Measurements from ENCODE around the gene NAA10.

NAA10 gene

DNA sequence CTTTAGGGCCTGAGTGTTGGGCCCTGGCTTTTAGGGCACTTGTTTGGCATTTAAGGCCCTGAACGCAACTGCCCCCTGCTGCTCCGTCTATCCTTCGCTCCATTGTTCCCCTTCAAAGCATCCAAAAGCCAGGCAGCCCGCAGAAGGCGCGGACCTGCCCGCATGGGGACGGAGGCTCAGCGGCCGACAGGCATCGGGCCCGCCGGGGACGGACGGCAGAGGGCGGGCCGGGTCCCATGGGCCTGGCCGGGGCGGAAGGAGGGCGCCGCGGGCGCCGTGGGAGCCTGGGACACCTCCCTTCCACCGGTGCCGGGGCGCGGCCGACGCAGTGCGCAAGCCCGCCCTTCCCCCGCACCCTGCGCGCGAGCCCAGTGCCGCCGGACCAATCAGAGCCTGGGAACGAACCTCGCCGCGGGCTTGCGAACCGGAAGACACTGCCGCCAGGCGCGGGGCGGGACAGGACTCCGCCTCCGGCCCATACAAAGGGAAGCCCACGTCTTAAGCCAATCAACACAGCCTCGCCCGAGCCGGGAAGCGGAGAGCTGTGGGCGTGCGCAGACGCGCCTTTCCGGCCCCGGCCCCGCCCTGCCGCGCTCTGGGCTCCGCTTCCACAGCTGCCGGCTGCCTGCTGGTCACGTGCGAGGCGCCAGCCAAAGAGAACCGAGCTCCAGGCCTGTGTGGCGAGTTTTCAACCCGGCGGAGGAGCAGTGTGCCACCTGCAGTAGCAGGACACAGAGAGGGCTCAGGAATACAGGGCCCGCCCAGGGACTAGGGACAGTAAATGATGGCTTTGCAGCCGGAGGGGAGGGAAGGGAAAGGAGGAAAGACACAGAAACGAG, 6.7 kb downstream of the NAA10 start:
- peak; percentile 96 to 99 for DNase-seq

DNA sequence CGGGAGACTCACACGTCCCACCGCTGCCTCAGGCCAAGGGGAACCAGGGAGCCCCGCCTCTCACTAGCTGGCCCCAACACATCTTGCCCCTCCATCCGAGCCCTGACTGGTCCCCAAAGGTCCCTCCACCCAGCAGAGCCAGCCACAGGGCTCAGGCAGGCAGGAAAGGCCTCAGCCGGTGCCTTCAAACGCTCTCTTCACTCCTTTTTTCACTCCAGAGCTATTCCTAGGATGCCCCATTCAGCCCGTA, 7.2 kb downstream of the NAA10 start:
- no peak for DNase-seq

DNA sequence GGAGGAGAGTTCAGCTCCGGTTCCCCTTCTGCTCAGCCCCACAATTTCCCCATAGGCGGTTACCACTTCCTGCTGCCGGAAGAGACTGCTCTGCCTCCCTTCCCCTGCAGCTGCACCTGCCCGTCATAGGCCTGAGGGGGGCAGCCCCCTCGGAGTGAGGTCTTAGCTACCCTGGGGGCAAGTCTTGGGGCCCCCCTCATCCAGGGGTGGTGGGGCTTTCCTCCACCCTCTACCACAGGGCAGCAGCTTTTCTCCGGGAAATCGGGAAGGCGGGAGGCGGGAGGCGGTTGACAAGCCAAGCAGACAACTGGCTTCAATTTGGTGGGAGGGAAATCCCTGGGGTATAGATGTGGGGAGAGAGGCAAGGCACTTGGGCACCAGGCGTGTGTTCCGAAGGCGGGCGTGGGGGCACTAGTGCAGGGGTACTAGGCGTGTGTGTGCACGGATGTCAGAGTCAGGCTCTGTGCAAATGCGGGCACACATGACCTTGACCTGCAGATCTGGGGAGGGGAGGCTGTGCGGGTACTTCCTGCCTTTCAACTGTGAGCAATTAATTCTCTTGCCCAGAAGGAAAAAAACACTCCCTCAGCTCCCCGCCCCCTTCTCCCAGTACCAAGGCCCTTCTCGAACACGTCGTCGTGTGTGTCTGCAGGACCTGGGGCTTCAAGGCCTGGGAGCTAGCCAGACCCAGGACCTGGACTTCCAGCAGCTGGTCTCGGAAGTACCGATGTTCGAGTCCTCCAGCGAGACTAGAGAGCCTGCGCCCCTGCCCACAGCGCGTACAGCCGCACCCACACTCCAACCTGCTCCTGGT, 7.8 kb downstream of the NAA10 start:
- peak in 1 of 2 experiments; percentile 59 for DNase-seq

GRCh38 chrX:153926552-153926857, 8.3 kb downstream of the NAA10 start:
- no peak for DNase-seq

DNA sequence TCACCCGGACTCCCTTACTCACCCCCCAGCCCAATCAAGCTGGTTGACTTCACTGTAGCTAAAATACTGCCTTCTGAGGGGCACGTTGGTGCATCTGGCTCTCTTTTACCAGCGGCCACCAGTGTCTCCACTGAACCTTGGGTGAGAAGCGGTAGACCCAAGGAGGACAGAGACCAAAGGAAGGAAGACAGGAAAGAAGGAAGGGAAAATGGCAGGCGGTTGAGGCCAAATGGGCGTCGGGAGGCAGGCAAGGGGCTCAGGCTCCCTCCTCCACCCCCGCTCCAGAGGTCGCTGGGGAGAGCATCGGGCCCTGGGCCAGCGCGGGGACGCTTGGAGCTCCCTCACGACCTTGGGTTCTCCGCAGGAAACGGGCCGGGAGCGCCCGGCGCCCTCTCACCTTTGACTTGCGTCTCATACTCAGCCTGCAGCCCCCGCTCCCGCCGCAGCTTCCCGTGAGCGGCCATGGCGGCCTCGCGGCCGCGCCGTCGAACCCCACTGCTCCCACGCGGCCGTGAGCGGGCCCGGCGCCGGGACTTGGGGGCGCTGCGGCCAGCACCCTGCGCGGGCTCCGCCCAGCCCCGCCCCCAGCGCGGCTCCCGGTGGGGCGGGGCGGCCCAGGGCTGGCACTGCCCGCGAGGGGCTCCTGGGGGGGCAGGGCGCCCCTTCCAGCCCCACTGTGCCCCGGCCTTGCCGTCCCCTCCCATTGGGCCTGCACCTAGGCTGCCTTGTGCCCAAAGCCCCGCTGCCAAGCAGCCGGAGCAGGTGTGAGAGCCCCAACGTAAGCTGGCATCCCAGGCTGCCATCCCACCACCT, 8.9 kb downstream of the NAA10 start, which contains the start of gene ARHGAP4:
Gene ARHGAP4 (minus strand): TSS at position 526 of the 813 bp plus-strand sequence. CDS start 62 bp downstream, at position 464.
- DNase-seq: no peak

DNA sequence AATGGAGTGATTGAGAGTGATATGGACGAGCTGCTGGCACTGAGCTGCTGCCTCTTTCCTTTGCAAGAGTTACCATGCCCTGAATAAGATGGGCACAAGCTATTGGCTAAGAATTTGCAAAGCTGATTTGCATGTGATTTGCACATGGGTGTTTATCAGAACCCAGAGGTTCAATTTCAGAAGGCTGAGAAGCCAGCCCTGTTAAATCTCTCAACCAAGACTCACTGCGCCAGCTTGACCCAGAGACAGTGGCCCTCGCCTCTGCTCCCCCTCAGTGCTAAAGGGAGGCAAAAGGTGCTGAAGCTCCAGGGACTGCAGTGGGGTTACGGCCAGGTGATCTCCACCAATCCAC, 9.5 kb downstream of the NAA10 start:
- DNase-seq: no peak

- DNase-seq: peak in 1 of 2 experiments; percentile 76
Observed at GRCh38 chrX:153924149-153924861, 10.5 kb downstream of the NAA10 start.

DNA sequence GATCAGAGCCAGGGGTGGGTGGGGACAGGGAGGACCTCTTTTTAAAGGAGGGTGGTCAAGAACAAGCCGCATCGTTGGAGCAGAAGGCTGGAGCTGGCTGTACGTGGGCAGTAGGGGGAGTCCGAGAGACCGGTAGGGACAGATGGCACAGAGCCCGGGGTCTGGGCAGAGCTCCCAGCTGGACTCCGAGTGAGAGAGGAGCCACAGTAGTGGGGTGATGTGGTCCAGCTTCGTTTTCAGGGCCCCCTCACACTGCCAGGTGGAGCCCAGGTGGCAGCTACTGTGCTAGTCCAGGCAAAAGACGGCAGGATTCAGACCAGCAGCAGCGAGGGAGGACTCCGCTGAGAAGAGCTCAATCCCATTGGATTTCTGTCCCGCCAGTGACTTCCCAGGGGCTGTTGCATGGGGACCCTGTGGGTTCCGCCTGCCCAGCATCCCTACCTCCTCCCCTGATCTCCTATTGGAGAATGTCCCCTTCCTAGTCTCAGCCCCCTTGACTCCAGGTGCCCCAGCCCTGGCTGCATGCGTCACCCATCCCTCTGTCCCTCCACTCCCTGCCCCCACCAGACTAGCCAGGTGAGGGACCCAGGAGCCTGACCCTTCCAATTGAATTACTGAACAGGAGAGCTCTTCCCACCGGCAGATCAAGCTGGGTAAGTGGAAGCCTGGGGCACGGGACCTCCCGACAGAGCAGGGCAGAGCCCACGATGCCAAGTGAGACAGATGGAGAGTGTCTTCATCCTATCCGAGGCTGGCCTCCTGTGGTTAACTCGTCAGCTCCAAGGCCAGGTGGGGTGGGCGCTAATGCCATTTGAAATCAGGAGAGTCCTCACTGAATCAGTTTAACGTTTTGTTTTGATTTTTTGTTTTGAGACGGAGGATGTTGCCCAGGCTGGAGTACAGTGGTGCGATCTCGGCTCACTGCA, 11.6 kb downstream of the NAA10 start:
- peak; percentile 52 to 81 for DNase-seq

- DNase-seq: no peak
Observed at GRCh38 chrX:153921511-153922446, 13.1 kb downstream of the NAA10 start.

DNA sequence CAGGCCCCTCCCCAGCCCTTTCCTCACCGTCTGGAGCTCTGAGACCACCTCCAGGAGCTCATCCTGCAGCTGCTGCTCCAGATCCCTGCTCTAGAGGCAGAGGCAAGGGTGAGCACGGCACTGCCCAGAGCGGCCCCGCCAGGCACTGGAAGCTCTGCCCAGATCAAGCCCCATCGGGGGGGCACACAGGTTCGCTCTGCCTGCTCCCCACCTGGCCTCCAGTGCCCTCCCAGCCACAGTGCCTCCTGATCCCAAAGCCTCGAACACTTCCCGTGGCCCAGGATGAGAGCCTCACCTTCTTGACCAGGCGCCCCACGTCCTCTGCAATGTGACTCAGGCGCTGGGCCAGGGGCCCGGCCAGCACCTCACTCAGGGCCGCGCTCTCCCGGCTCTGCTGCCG, 13.8 kb downstream of the NAA10 start:
- DNase-seq: no peak

DNA sequence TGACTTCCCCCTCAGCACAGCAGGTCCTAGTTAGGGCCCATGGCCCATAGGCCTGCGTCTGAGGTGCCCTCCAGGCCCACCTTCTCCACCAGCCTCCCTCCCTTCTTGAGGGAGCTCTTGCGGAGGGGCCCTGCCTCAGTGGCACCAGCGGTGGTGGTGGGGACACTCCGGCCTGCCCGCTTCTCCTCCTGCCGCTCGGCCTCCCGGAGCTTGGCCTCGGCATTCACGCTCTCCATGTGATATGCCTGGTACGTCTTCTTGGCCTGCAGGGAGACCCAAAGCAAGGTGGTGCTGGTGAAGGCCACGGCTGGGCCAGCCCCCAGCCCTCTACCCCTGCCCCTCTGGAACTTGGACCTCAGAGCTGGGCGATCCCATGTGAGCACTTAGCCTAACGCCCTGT, 14.3 kb downstream of the NAA10 start:
- no peak for DNase-seq

DNA sequence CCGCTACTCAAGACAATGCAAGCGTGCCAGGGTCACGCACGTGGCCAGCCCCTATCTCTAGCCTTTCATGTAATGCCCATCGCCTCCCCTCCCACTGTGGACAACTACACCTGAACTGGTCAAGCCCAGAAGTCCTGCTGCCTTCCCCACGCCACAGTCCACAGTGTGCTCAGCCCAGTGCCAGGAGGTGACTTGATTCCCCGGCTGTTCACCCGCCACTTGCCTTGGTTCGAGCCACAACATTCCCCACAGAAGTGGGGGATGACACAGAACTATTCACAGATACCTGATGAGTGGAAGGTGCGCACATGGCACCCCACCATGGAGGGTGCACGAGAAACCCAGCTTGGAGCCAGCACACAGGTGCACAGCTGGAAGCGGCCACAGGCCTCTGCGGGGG, 15.6 kb downstream of the NAA10 start:
- DNase-seq: no peak

- DNase-seq: no peak
Observed at GRCh38 chrX:153917869-153918268, 17.0 kb downstream of the NAA10 start.

GRCh38 chrX:153913701-153914100, 21.1 kb downstream of the NAA10 start:
- DNase-seq: no peak

DNA sequence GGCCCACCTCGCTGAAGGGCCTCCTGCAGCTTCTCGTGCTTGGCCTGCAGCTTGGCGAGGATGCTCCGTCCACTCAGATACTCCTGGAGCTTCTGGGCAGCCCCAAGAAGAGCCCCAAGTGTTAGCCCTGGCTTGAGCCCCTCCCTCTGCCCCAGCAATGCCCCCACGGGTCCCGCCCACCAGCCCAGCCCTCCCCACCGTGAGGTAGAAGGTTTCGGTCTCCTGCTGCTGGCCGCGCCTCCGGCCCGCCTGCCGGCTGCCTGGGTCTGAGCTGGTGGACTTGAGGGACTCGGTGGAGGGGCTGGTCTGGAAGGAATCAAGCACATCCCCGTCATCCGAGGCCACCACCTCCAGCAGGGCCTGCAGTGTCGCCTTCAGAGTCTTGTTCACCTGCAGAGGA, 21.6 kb downstream of the NAA10 start:
- DNase-seq: no peak

- no peak for DNase-seq
Observed at GRCh38 chrX:153911798-153912197, 23.0 kb downstream of the NAA10 start.

GRCh38 chrX:153910446-153910845, 24.4 kb downstream of the NAA10 start:
- DNase-seq: no peak

DNA sequence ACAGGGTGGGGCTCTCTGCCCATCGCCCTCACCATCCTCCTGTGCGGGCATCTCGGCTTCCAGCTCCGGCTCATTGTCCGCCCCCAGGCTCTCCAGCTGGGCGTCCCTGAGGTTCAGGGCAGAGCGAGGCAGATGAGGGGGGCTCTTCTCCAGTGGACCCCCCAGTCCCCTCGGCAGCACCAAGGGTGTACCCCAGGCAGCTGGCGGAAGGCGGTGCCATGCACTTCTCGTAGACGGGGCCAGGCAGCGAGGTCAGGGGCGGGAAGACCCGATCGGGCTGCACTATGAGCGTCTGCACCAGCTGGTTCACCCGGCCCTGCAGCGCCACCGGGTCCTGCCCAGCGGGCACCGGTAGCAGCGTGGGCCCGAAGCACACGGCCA, 24.9 kb downstream of the NAA10 start:
- DNase-seq: no peak

- peak; percentile 73 to 86 for DNase-seq
Observed at GRCh38 chrX:153909024-153909979, 25.5 kb downstream of the NAA10 start.

Data from NCI-H524 (cell line).